ENCODE data around the gene AFF2.

AFF2 gene

DNA sequence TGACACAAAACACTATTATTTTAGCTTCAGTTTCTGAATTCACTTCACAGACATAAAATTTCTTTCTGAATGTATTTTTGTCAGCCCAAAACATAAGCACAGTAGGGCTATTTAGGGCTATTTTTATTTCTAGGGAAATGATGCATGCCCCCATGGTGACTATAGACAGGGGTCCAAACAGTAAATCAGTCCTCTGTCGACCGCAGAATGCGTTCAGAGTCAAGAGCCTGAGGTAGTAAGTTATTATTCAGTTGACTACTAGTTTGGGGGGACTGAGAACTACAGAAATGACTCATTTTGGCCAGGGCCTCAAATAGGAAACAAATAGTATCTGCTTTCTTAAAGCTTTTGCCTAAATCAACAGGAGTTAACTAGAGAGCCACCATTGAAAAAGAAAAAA, 414.4 kb downstream of the AFF2 start:
- H3K36me3 ChIP-seq (ENCODE audit: insufficient read depth, insufficient read length, low read length) = no peaks in the 10 kb centered on the region
- TF ChIP-seq SUZ12 (IDR thresholded peaks at IDR 0.05; ENCODE audit: extremely low read depth, insufficient read depth, insufficient read length) (no peak), ZNF274 (IDR thresholded peaks at IDR 0.05; ENCODE audit: low read depth, low read length) (no peak), YY1 (IDR thresholded peaks at IDR 0.05; ENCODE audit: insufficient read depth, insufficient read length) (no peak)
- H3K4me1 ChIP-seq (ENCODE audit: insufficient read depth, insufficient read length) = no peaks in the 10 kb centered on the region
- no peak overlapping the region for H3K4me3 ChIP-seq (ENCODE audit: insufficient read length, low read depth)
- H3K9me3 ChIP-seq (ENCODE audit: insufficient read depth, low read length) = no peaks in the 10 kb centered on the region
- no peak for DNase-seq (ENCODE audit: low read depth, low spot score)
- H3K27me3 ChIP-seq (ENCODE audit: insufficient read depth, insufficient read length) = no peaks in the 10 kb centered on the region
- H3K9ac ChIP-seq (ENCODE audit: insufficient read length, low read depth) = no peak overlapping the region

GRCh38 chrX:148915474-148915873, 415.1 kb downstream of the AFF2 start:
- H3K4me3 ChIP-seq (ENCODE audit: insufficient read length, low read depth) = no peak overlapping the region
- H3K36me3 ChIP-seq (ENCODE audit: insufficient read depth, insufficient read length, low read length) = no peaks in the 10 kb centered on the region
- DNase-seq (ENCODE audit: low read depth, low spot score) = no peak
- no peaks in the 10 kb centered on the region for H3K9me3 ChIP-seq (ENCODE audit: insufficient read depth, low read length)
- TF ChIP-seq YY1 (IDR thresholded peaks at IDR 0.05; ENCODE audit: insufficient read depth, insufficient read length) (no peak), ZNF274 (IDR thresholded peaks at IDR 0.05; ENCODE audit: low read depth, low read length) (no peak), SUZ12 (IDR thresholded peaks at IDR 0.05; ENCODE audit: extremely low read depth, insufficient read depth, insufficient read length) (no peak)
- no peak overlapping the region for H3K9ac ChIP-seq (ENCODE audit: insufficient read length, low read depth)
- no peaks in the 10 kb centered on the region for H3K4me1 ChIP-seq (ENCODE audit: insufficient read depth, insufficient read length)
- no peaks in the 10 kb centered on the region for H3K27me3 ChIP-seq (ENCODE audit: insufficient read depth, insufficient read length)

- no peaks in the 10 kb centered on the region for H3K9me3 ChIP-seq (ENCODE audit: insufficient read depth, low read length)
- H3K36me3 ChIP-seq (ENCODE audit: insufficient read depth, insufficient read length, low read length) = no peaks in the 10 kb centered on the region
- no peak overlapping the region for H3K4me3 ChIP-seq (ENCODE audit: insufficient read length, low read depth)
- no peak for DNase-seq (ENCODE audit: low read depth, low spot score)
- H3K27me3 ChIP-seq (ENCODE audit: insufficient read depth, insufficient read length) = no peaks in the 10 kb centered on the region
- H3K9ac ChIP-seq (ENCODE audit: insufficient read length, low read depth) = no peak overlapping the region
- TF ChIP-seq ZNF274 (IDR thresholded peaks at IDR 0.05; ENCODE audit: low read depth, low read length) = no peak
- no peak for TF ChIP-seq SUZ12 (IDR thresholded peaks at IDR 0.05; ENCODE audit: extremely low read depth, insufficient read depth, insufficient read length)
- TF ChIP-seq YY1 (IDR thresholded peaks at IDR 0.05; ENCODE audit: insufficient read depth, insufficient read length) = no peak
- H3K4me1 ChIP-seq (ENCODE audit: insufficient read depth, insufficient read length) = no peaks in the 10 kb centered on the region
These were observed 417.0 kb downstream of the AFF2 start for GRCh38 chrX:148917441-148917840.

DNA sequence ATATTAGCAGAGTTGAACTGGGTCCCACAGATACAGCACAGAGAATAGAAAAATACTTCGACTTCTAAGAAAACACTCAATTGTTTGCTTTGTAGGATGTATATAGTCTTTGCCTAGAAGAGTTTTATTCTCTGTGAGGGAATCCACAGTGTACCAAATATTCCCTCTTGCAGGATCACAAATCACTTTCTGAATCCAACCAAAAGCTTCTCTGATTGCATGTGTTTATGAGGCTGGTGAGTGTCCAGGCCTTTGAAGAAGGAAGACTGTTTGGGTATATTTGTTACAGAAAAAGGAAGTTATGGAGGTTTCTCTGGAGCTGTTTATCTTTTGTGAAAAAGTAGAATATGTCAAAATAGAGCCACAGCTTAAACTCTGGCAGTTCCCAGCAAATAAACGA, 423.2 kb downstream of the AFF2 start:
- no peaks in the 10 kb centered on the region for H3K4me1 ChIP-seq (ENCODE audit: insufficient read depth, insufficient read length)
- no peaks in the 10 kb centered on the region for H3K27me3 ChIP-seq (ENCODE audit: insufficient read depth, insufficient read length)
- TF ChIP-seq ZNF274 (IDR thresholded peaks at IDR 0.05; ENCODE audit: low read depth, low read length) = no peak
- no peak for TF ChIP-seq SUZ12 (IDR thresholded peaks at IDR 0.05; ENCODE audit: extremely low read depth, insufficient read depth, insufficient read length)
- TF ChIP-seq YY1 (IDR thresholded peaks at IDR 0.05; ENCODE audit: insufficient read depth, insufficient read length) = no peak
- H3K36me3 ChIP-seq (ENCODE audit: insufficient read depth, insufficient read length, low read length) = no peaks in the 10 kb centered on the region
- H3K9me3 ChIP-seq (ENCODE audit: insufficient read depth, low read length) = no peaks in the 10 kb centered on the region
- H3K9ac ChIP-seq (ENCODE audit: insufficient read length, low read depth) = no peak overlapping the region
- H3K4me3 ChIP-seq (ENCODE audit: insufficient read length, low read depth) = no peak overlapping the region
- no peak for DNase-seq (ENCODE audit: low read depth, low spot score)

DNA sequence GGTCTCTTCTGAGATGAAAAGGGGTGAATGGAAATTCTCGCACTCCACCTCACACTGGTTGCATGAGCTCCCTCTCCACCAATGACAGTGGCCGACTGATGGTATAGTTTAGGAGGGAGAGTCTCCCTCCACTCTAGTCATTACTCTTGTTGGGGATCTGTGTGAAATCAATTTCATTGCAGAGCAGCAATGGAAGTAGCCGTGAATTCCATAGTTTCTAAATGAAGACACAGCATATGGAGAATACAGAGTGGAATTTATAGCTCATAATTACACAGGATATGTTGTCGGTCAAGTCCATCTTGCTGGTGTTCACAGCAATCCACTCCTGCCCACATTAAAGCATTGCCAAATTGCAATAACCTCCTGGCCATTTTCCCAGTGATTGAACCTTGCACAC, 426.0 kb downstream of the AFF2 start:
- Histone ChIP-seq H3K4me1 (ENCODE audit: insufficient read depth, insufficient read length) (no peaks in the 10 kb centered on the region), H3K9ac (ENCODE audit: insufficient read length, low read depth) (no peak overlapping the region), H3K9me3 (ENCODE audit: insufficient read depth, low read length) (no peaks in the 10 kb centered on the region), H3K4me3 (ENCODE audit: insufficient read length, low read depth) (no peak overlapping the region), H3K27me3 (ENCODE audit: insufficient read depth, insufficient read length) (no peaks in the 10 kb centered on the region), H3K36me3 (ENCODE audit: insufficient read depth, insufficient read length, low read length) (no peaks in the 10 kb centered on the region)
- no peak for DNase-seq (ENCODE audit: low read depth, low spot score)
- TF ChIP-seq SUZ12 (IDR thresholded peaks at IDR 0.05; ENCODE audit: extremely low read depth, insufficient read depth, insufficient read length) = no peak
- no peak for TF ChIP-seq ZNF274 (IDR thresholded peaks at IDR 0.05; ENCODE audit: low read depth, low read length)
- no peak for TF ChIP-seq YY1 (IDR thresholded peaks at IDR 0.05; ENCODE audit: insufficient read depth, insufficient read length)

DNA sequence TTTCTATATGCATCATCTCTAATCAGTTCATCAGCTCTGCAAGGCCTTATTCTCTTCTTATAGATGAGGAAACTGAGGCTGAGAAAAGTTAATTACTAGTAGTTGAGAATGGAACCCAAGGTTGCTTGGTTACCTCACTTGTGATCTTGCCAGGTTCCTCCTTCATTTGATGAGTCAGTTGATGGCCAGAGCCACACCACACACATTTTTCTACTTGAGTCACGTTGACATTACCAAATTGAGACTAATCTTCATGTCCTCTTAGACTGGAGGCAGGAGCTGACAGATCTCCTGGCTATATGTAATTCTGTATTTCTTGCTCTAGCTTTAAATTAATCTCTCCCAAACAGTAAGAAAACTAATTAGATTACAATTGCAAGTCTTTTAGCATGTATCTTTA, 428.4 kb downstream of the AFF2 start:
- Histone ChIP-seq H3K9me3 (ENCODE audit: insufficient read depth, low read length) (no peaks in the 10 kb centered on the region), H3K9ac (ENCODE audit: insufficient read length, low read depth) (no peak overlapping the region), H3K36me3 (ENCODE audit: insufficient read depth, insufficient read length, low read length) (no peaks in the 10 kb centered on the region), H3K4me3 (ENCODE audit: insufficient read length, low read depth) (no peak overlapping the region), H3K27me3 (ENCODE audit: insufficient read depth, insufficient read length) (no peaks in the 10 kb centered on the region), H3K4me1 (ENCODE audit: insufficient read depth, insufficient read length) (no peaks in the 10 kb centered on the region)
- DNase-seq (ENCODE audit: low read depth, low spot score) = no peak
- TF ChIP-seq ZNF274 (IDR thresholded peaks at IDR 0.05; ENCODE audit: low read depth, low read length) (no peak), YY1 (IDR thresholded peaks at IDR 0.05; ENCODE audit: insufficient read depth, insufficient read length) (no peak), SUZ12 (IDR thresholded peaks at IDR 0.05; ENCODE audit: extremely low read depth, insufficient read depth, insufficient read length) (no peak)

- Histone ChIP-seq H3K9ac (ENCODE audit: insufficient read length, low read depth) (no peak overlapping the region), H3K4me3 (ENCODE audit: insufficient read length, low read depth) (no peak overlapping the region), H3K27me3 (ENCODE audit: insufficient read depth, insufficient read length) (no peaks in the 10 kb centered on the region), H3K4me1 (ENCODE audit: insufficient read depth, insufficient read length) (no peaks in the 10 kb centered on the region), H3K36me3 (ENCODE audit: insufficient read depth, insufficient read length, low read length) (no peaks in the 10 kb centered on the region), H3K9me3 (ENCODE audit: insufficient read depth, low read length) (no peaks in the 10 kb centered on the region)
- DNase-seq (ENCODE audit: low read depth, low spot score) = no peak
- TF ChIP-seq YY1 (IDR thresholded peaks at IDR 0.05; ENCODE audit: insufficient read depth, insufficient read length) (no peak), SUZ12 (IDR thresholded peaks at IDR 0.05; ENCODE audit: extremely low read depth, insufficient read depth, insufficient read length) (no peak), ZNF274 (IDR thresholded peaks at IDR 0.05; ENCODE audit: low read depth, low read length) (no peak)
These were observed 429.3 kb downstream of the AFF2 start for GRCh38 chrX:148929686-148930085.

Measured in NT2/D1 (cell line).